ENCODE data around the gene SCYGR3. TPM values are rescaled to one million over a fixed set of nuclear protein-coding genes. Genes with fewer than 3 reads are reported as not detected.

SCYGR3 gene
- total and polyA plus RNA-seq, 2 of the 8 experiments (the other 6 are each of a cell fraction or from before 2014, with no cell fraction given): not detected

DNA sequence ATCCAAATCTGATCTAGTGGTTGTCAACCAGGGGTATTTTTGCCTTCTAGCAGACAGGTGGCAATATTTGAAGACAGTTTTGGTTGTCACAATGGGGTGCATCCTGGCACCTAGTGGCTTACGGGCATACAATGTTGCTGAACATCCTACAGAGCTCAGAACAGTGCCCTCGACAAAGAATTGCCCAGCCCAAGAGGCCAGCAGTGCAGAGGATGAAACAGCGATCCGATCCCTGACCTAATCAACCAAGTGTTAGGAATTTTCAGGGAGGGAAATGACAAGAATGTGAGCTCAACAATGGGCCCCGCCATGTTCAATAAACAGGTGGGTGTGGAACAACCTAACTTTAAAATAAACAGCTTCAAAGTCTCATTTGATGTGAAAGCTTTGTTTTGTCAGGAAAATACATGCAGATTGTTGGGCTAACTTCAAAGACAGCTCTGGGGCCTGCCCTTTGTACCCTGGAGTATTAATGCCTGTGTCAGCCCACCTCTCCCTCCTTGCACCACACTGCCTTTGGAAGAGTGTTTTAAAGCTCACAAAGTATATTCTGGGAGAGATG lies 29.4 kb upstream of the SCYGR3 start:
- Histone ChIP-seq H2BK15ac (ENCODE audit: low read length) (no peak overlapping the region), H3K9me3 (ENCODE audit: insufficient read depth in 2 of 2, low read depth in 1 of 2, low read length in 1 of 2) (no peaks in the 10 kb centered on the region), H3K9ac (replicated peaks in 1 of 4; ENCODE audit: extremely low read depth in 1 of 4, low read depth in 3 of 4, low read length in 3 of 4) (no peak overlapping the region), H4K5ac (ENCODE audit: insufficient read length, low read depth, low read length) (no peak overlapping the region), H3K79me2 (ENCODE audit: control insufficient read depth in 1 of 2, insufficient read depth in 2 of 2, low read length in 2 of 2) (no peaks in the 10 kb centered on the region), H3K23ac (ENCODE audit: insufficient read length) (no peak overlapping the region), H3K56ac (replicated peaks; ENCODE audit: insufficient read length, low read depth, low read length) (no peak overlapping the region), H3K4me3 (ENCODE audit: extremely low read depth in 1 of 4, insufficient read depth in 2 of 4, low read depth in 3 of 4, low read length in 4 of 4) (no peak overlapping the region), H4K91ac (replicated peaks; ENCODE audit: insufficient read length, low read length) (no peak overlapping the region), H3K4me2 (ENCODE audit: insufficient read depth in 1 of 2, low read depth in 2 of 2, low read length in 2 of 2) (no peak overlapping the region), H2AFZ (ENCODE audit: low read length) (no peak overlapping the region), H3K36me3 (ENCODE audit: control insufficient read depth in 2 of 4, insufficient read depth in 4 of 4, low read length in 3 of 4) (no peaks in the 10 kb centered on the region), H3K27ac (ENCODE audit: low read depth, low read length) (no peak overlapping the region), H3K4me1 (replicated peaks in 1 of 4; ENCODE audit: control insufficient read depth in 3 of 4, insufficient read depth in 4 of 4, low read length in 3 of 4) (peaks cover 0 to 3% (median 0%) of the 10 kb centered on the region in 4 experiments; a peak in 1 of 7 replicates), H2BK5ac (ENCODE audit: low read depth, low read length) (no peak overlapping the region), H4K8ac (ENCODE audit: extremely low read depth, insufficient read depth, low read length) (no peak overlapping the region), H2BK12ac (ENCODE audit: low read depth, low read length) (no peak overlapping the region), H3K18ac (ENCODE audit: extremely low read depth, low read length) (no peak overlapping the region), H4K20me1 (replicated peaks in 1 of 2; ENCODE audit: control insufficient read depth in 1 of 2, insufficient read depth in 2 of 2, low read length in 2 of 2) (no peaks in the 10 kb centered on the region), H3K27me3 (replicated peaks in 1 of 4; ENCODE audit: control insufficient read depth in 3 of 4, extremely low read depth in 1 of 4, insufficient read depth in 3 of 4, low read length in 3 of 4) (no peaks in the 10 kb centered on the region), H3K23me2 (ENCODE audit: low read depth, low read length) (no peaks in the 10 kb centered on the region), H3K79me1 (ENCODE audit: low read depth, low read length) (no peaks in the 10 kb centered on the region), H2BK120ac (replicated peaks; ENCODE audit: low read depth, low read length) (no peak overlapping the region), H2AK5ac (ENCODE audit: low read depth, low read length) (no peak overlapping the region), H3K4ac (replicated peaks; ENCODE audit: insufficient read length, low read depth, low read length) (no peak overlapping the region), H2BK20ac (ENCODE audit: low read length) (no peak overlapping the region), H3K14ac (ENCODE audit: insufficient read length) (no peak overlapping the region)
- TF ChIP-seq, protein P1, sequence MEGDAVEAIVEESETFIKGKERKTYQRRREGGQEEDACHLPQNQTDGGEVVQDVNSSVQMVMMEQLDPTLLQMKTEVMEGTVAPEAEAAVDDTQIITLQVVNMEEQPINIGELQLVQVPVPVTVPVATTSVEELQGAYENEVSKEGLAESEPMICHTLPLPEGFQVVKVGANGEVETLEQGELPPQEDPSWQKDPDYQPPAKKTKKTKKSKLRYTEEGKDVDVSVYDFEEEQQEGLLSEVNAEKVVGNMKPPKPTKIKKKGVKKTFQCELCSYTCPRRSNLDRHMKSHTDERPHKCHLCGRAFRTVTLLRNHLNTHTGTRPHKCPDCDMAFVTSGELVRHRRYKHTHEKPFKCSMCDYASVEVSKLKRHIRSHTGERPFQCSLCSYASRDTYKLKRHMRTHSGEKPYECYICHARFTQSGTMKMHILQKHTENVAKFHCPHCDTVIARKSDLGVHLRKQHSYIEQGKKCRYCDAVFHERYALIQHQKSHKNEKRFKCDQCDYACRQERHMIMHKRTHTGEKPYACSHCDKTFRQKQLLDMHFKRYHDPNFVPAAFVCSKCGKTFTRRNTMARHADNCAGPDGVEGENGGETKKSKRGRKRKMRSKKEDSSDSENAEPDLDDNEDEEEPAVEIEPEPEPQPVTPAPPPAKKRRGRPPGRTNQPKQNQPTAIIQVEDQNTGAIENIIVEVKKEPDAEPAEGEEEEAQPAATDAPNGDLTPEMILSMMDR (IDR thresholded peaks at IDR 0.05; ENCODE audit: control extremely low read depth in 1 of 3, insufficient read depth in 1 of 3, low read depth in 1 of 3, low read length in 3 of 3): peak in 1 of 3 experiments; percentile 26; a peak in 2 of 4 replicates
- no peak for TF ChIP-seq SP1 (IDR thresholded peaks at IDR 0.05; ENCODE audit: low read depth, low read length)
- DNase-seq (ENCODE audit: low read depth in 1 of 2, low spot score in 2 of 2) (no peak), FAIRE-seq (no peak)
- CTCF ChIA-PET (ENCODE audit: partially characterized antibody): interaction anchor here (0.9 to 4.4 kb wide), 9 partner anchors 10 to 382 kb away, joined by 3 to 22 read pairs (median 5); no protein-coding TSS in a partner anchor
- WGBS, 2 experiments (ENCODE audit: extremely low coverage in 1 of 2, insufficient coverage in 1 of 2, insufficient read length in 1 of 2, insufficient replicate concordance in 2 of 2, low coverage in 1 of 2, low lambda C conversion rate in 2 of 2, missing lambda C conversion rate in 1 of 2): 91% methylated on average over 5 of the region's 5 CpGs; no CpG with 5 or more reads in 1 of the 2 experiments
- POLR2A ChIA-PET (ENCODE audit: partially characterized antibody): no interaction called here
